IMR-90 (cell line): ENCODE measurements around the gene LSMEM2. TPM values are rescaled to one million over a fixed set of nuclear protein-coding genes. Genes with fewer than 3 reads are reported as not detected.
A peak's percentile ranks its signal among the peaks of the same experiment; 100 is the strongest.

ENCODE experiments used
- ATAC-seq: fragments of 200-7000 bp; cut with Tn5 transposase; 2 replicates; pipeline ENCODE4 v1.9.1; 2020; ENCODE audit warnings: low read depth, mild to moderate bottlenecking, moderate library complexity
- BruUV-seq: library from RNA; stranded (reverse); fragments of 400-500 nt; replicated peaks from 2 replicates; lab custom pipeline; 2021; lab: Mats Ljungman, UMichigan
- CTCF ChIA-PET: fragments of 300-600 bp; formaldehyde crosslinking; extraction: SDS; loops from one replicate; lab custom pipeline; 2021; ENCODE audit warnings: antibody characterized with exemption; lab: Yijun Ruan, JAX
- POLR2A ChIA-PET: fragments of 300-600 bp; sonication (Branson Sonifier 250); formaldehyde crosslinking; loops from one replicate; lab custom pipeline; 2022; ENCODE audit warnings: antibody characterized with exemption; ENCODE audit not compliant: unreplicated experiment; lab: Charles Lee
- DNase-seq: peaks from one replicate; pipeline ENCODE4 v3.0.0; 2013
- H2AFZ ChIP-seq: replicated peaks from 2 replicates; pipeline ENCODE3; 2013; ENCODE audit warnings: low read length, mild to moderate bottlenecking; ENCODE audit not compliant: poor library complexity
- H2AK5ac ChIP-seq: 2 replicates; pipeline ENCODE4 v1.6.1; 2013; ENCODE audit warnings: low read depth, low read length, inconsistent platforms
- H2AK9ac ChIP-seq: replicated peaks from 2 replicates; pipeline ENCODE3; 2013; ENCODE audit warnings: mild to moderate bottlenecking, low read depth, low read length, moderate library complexity; ENCODE audit not compliant: poor library complexity
- H2BK120ac ChIP-seq: 2 replicates; pipeline ENCODE4 v1.6.1; 2013; ENCODE audit warnings: low read depth, low read length, inconsistent platforms
- H2BK15ac ChIP-seq: 3 replicates; pipeline ENCODE4 v1.6.1; 2013; ENCODE audit warnings: low read depth, low read length, inconsistent platforms
- H2BK20ac ChIP-seq: 2 replicates; pipeline ENCODE4 v1.6.1; 2013; ENCODE audit warnings: low read depth, mild to moderate bottlenecking, inconsistent platforms, low read length, moderate library complexity
- H2BK5ac ChIP-seq: 2 replicates; pipeline ENCODE4 v1.6.1; 2013; ENCODE audit warnings: mild to moderate bottlenecking, low read depth, low read length, inconsistent platforms; ENCODE audit not compliant: poor library complexity, severe bottlenecking
- H3K14ac ChIP-seq: replicated peaks from 2 replicates; pipeline ENCODE4 v1.6.1; 2013; ENCODE audit warnings: low read depth, low read length, inconsistent platforms
- H3K18ac ChIP-seq: 2 replicates; pipeline ENCODE4 v1.6.1; 2013; ENCODE audit warnings: low read depth, low read length, control low read depth
- H3K23ac ChIP-seq: 2 replicates; pipeline ENCODE4 v1.6.1; 2013; ENCODE audit warnings: low read depth, low read length, inconsistent platforms
- H3K27ac ChIP-seq: 2 replicates; pipeline ENCODE4 v1.5.1; 2013; ENCODE audit warnings: mild to moderate bottlenecking, control low read depth, low read length; ENCODE audit not compliant: insufficient read depth
- H3K27me3 ChIP-seq: 2 replicates; pipeline ENCODE4 v1.6.1; 2013; ENCODE audit warnings: low read length; ENCODE audit not compliant: control insufficient read depth, insufficient read depth
- H3K36me3 ChIP-seq: 2 replicates; pipeline ENCODE4 v1.6.1; 2013; ENCODE audit warnings: low read length, mixed read lengths; ENCODE audit not compliant: control insufficient read depth, insufficient read depth
- H3K4ac ChIP-seq: 2 replicates; pipeline ENCODE4 v1.6.1; 2013; ENCODE audit warnings: low read depth, low read length, inconsistent platforms
- H3K4me1 ChIP-seq: 2 replicates; pipeline ENCODE4 v1.6.1; 2013; ENCODE audit warnings: low read length, mixed read lengths; ENCODE audit not compliant: control insufficient read depth, insufficient read depth
- H3K4me2 ChIP-seq: 2 replicates; pipeline ENCODE4 v1.6.1; 2013; ENCODE audit warnings: low read depth, mild to moderate bottlenecking, control low read depth, low read length, moderate library complexity
- H3K4me3 ChIP-seq: 2 replicates; pipeline ENCODE4 v1.5.1; 2013; ENCODE audit warnings: low read depth, mild to moderate bottlenecking, control low read depth, low read length, moderate library complexity; ENCODE audit not compliant: insufficient read depth
- H3K56ac ChIP-seq: 2 replicates; pipeline ENCODE4 v1.6.1; 2013; ENCODE audit warnings: low read length, inconsistent platforms; ENCODE audit not compliant: insufficient read depth; ENCODE audit errors: extremely low read depth
- H3K79me1 ChIP-seq, 2 experiments: 2 replicates each; pipeline ENCODE4 v1.6.1; 2013; ENCODE audit warnings: low read length in 2 of 2, inconsistent platforms in 1 of 2, low read depth in 1 of 2
- H3K9ac ChIP-seq: 2 replicates; pipeline ENCODE4 v1.6.1; 2013; ENCODE audit warnings: low read depth, low read length, control low read depth
- H3K9me1 ChIP-seq: 2 replicates; pipeline ENCODE4 v1.6.1; 2013; ENCODE audit warnings: low read length, inconsistent platforms; ENCODE audit not compliant: insufficient read depth
- H3K9me3 ChIP-seq: 2 replicates; pipeline ENCODE4 v1.6.1; 2013; ENCODE audit warnings: low read length; ENCODE audit not compliant: control insufficient read depth, insufficient read depth
- H4K20me1 ChIP-seq: 2 replicates; pipeline ENCODE4 v1.6.1; 2013; ENCODE audit warnings: low read length, inconsistent platforms; ENCODE audit not compliant: insufficient read depth
- H4K5ac ChIP-seq: 2 replicates; pipeline ENCODE4 v1.6.1; 2013; ENCODE audit warnings: mild to moderate bottlenecking, low read depth, low read length, control low read depth
- H4K8ac ChIP-seq, 2 experiments: 2 replicates each; pipeline ENCODE4 v1.6.1; 2013; ENCODE audit warnings: low read depth in 2 of 2, low read length in 2 of 2, control low read depth in 1 of 2, inconsistent platforms in 1 of 2
- H4K91ac ChIP-seq: 2 replicates; pipeline ENCODE4 v1.6.1; 2013; ENCODE audit warnings: low read depth, low read length, inconsistent platforms; ENCODE audit not compliant: insufficient read depth
- BHLHE40 ChIP-seq: fragments of 150-350 bp; IDR thresholded peaks from 2 replicates; pipeline ENCODE4 v1.6.1; 2016; ENCODE audit warnings: mild to moderate bottlenecking, low read depth, low read length
- CEBPB ChIP-seq: IDR thresholded peaks from 2 replicates; pipeline ENCODE4 v1.6.1; 2012; ENCODE audit warnings: low read depth, low read length, improper control_type of control experiment
- CHD1 ChIP-seq: IDR thresholded peaks from 2 replicates; pipeline ENCODE4 v1.6.1; 2012; ENCODE audit warnings: low read depth, low read length, improper control_type of control experiment
- MAFK ChIP-seq: IDR thresholded peaks from 2 replicates; pipeline ENCODE4 v1.6.1; 2012; ENCODE audit warnings: low read depth, low read length, improper control_type of control experiment
- MAZ ChIP-seq: IDR thresholded peaks from 2 replicates; pipeline ENCODE4 v1.6.1; 2012; ENCODE audit warnings: low read depth, mild to moderate bottlenecking, low read length, improper control_type of control experiment, moderate library complexity, borderline replicate concordance
- NFE2L2 ChIP-seq: fragments of 150-350 bp; IDR thresholded peaks from 2 replicates; pipeline ENCODE4 v1.6.1; 2016; ENCODE audit warnings: low read depth, mild to moderate bottlenecking, low read length
- POLR2A ChIP-seq: IDR thresholded peaks from 2 replicates; pipeline ENCODE4 v1.6.1; 2012; ENCODE audit warnings: mild to moderate bottlenecking, low read depth, low read length
- RAD21 ChIP-seq: IDR thresholded peaks from 2 replicates; pipeline ENCODE4 v1.6.1; 2012; ENCODE audit warnings: low read length, improper control_type of control experiment
- RFX5 ChIP-seq: IDR thresholded peaks from 2 replicates; pipeline ENCODE4 v1.8.0; 2012; ENCODE audit warnings: low read depth, mild to moderate bottlenecking, low read length, moderate library complexity
- SMC3 ChIP-seq: fragments of 150-350 bp; IDR thresholded peaks from 2 replicates; pipeline ENCODE4 v1.6.1; 2016; ENCODE audit warnings: low read depth, mild to moderate bottlenecking, antibody characterized with exemption, low read length, moderate library complexity
- WGBS, 2 experiments: methylation state at CpG; one replicate each; pipeline versions ENCODE4 v1.1.5 to v1.1.7; 2013; ENCODE audit warnings: missing lambda C conversion rate in 2 of 2; ENCODE audit not compliant: insufficient read length in 1 of 2; ENCODE audit errors: extremely low coverage in 2 of 2; 5-methylcytosine and 5-hydroxymethylcytosine counted together
- dilution Hi-C: fragments of 300-500 bp; cut with HindIII; formaldehyde crosslinking; loops from one replicate; pipeline ENCODE4 v1.14.3; 2018; ENCODE audit warnings: low sequenced_read_pairs; ENCODE audit not compliant: unreplicated experiment
- in situ Hi-C: fragments of 300-500 bp; cut with MboI; formaldehyde crosslinking; loops from 3 replicates; pipeline ENCODE4 v1.14.3; 2019; ENCODE audit warnings: low sequenced_read_pairs, inconsistent platforms, mixed read lengths
- intact Hi-C: fragments of 100-400 bp; cut with micrococcal nuclease; formaldehyde crosslinking; loops from 2 replicates; pipeline ENCODE4 v1.10.0; 2022
- polyA plus RNA-seq, 3 experiments: library from polyadenylated mRNA; depleted of rRNA; stranded (reverse); fragments of >200 nt; gene quantifications; 2 replicates each; pipeline ENCODE4 v1.2.3, GENCODE V29; 2012; ENCODE audit warnings: low replicate concordance in 1 of 3
- total RNA-seq: library from RNA; depleted of rRNA; stranded (reverse); fragments of >200 nt; gene quantifications from 2 replicates; pipeline ENCODE4 v1.2.3, GENCODE V29; 2012
- TF ChIP-seq, protein P1 (sequence below): fragments of 150-350 bp; IDR thresholded peaks from 2 replicates; pipeline ENCODE4 v1.6.1; 2017; ENCODE audit warnings: mild to moderate bottlenecking, antibody characterized with exemption, low read length, low read depth
- TF ChIP-seq, protein P2 (sequence below): conservative IDR thresholded peaks from 2 replicates; pipeline ENCODE4 v1.5.1; 2012; ENCODE audit warnings: mild to moderate bottlenecking, low read depth, low read length, improper control_type of control experiment
- TF ChIP-seq, protein P3 (sequence below): fragments of 150-350 bp; IDR thresholded peaks from 2 replicates; pipeline ENCODE4 v1.6.1; 2016; ENCODE audit warnings: low read depth, mild to moderate bottlenecking, low read length, moderate library complexity, borderline replicate concordance

LSMEM2 gene
- total and polyA plus RNA-seq, 2 of the 4 experiments (the other 2 are of a cell fraction): under 0.01 TPM; not detected in 1

DNA sequence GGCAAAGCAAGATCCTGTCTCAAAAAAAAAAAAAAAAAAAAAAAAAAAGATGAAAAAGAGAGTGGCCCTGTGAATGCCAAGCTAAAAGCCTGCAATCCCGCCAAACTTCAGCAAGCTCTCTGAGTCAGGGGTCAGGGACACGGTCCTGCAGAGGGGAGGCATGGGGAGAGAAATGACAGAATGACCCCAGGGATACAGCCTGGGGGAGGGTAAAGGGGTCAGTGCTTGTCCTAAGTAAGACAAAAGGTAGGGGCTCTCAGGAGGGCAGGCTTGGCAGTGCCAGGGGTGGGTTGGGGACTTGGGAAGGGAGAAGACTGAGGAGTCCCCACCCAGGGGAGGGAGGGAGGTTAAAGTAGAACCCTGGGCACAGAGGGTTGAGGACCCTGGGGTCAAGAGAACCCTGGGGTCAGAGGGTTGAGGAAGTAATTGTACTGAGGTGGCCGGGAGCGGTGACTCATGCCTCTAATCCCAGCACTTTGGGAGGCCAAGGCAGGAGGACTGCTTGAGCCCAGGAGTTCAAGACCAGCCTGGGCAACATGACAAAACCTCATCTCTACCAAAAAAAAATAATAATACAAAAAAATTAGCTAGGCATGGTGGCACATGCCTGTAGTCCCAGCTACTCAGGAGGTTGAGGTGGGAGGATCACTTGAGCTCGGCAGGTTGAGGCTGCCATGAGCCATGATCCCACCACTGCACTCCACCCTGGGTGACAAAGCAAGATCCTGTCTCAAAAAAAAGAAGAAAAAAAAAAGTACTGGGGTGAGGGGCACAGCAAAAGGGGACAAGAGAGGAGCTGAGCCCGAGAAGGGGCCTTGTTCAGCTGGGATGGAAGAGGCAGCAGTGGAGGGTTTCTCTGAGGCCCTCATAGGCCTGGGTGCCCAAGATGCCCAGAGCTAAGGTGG lies 15.2 kb upstream of the LSMEM2 start:
- in situ Hi-C loops: no loop called here
- POLR2A ChIA-PET: interaction anchor here (0.6 to 0.7 kb wide), 2 partner anchors 28 to 1993 kb away, joined by 3 to 4 read pairs; no protein-coding TSS in a partner anchor
- CTCF ChIA-PET: interaction anchor here (1.0 to 1.7 kb wide), 2 partner anchors 17 to 38 kb away, joined by 5 to 7 read pairs; no protein-coding TSS in a partner anchor
- peak overlapping the region; percentile 88 for H3K4ac ChIP-seq
- H3K27me3 ChIP-seq: no peaks in the 10 kb centered on the region
- peak overlapping the region; percentile 80 for H2BK120ac ChIP-seq
- peaks cover 6 to 58% of the 10 kb centered on the region in 2 experiments; a peak in 3 of 4 replicates for H3K79me1 ChIP-seq
- ATAC-seq (no peak), DNase-seq (no peak)
- BruUV-seq: no TSS peak
- no peaks in the 10 kb centered on the region; the same call in 1 of the 2 replicates for H3K36me3 ChIP-seq
- peaks cover 35% of the 10 kb centered on the region for H3K9me1 ChIP-seq
- peak overlapping the region; percentile 78 for H4K5ac ChIP-seq
- H4K8ac ChIP-seq: peak overlapping the region; percentile 48 to 89; a peak in 3 of 4 replicates
- H3K4me3 ChIP-seq: no peak overlapping the region
- peaks cover 58% of the 10 kb centered on the region for H3K4me1 ChIP-seq
- peak overlapping the region; percentile 45 for H3K4me2 ChIP-seq
- H2AK9ac ChIP-seq: peak overlapping the region; percentile 86
- H3K56ac ChIP-seq: peak overlapping the region; percentile 58
- H2BK15ac ChIP-seq: peak overlapping the region; percentile 67; the same call in 1 of the 3 replicates
- H3K27ac ChIP-seq: peak overlapping the region; percentile 90
- H3K23ac ChIP-seq: peak overlapping the region; percentile 61
- H4K91ac ChIP-seq: peak overlapping the region; percentile 83
- no peaks in the 10 kb centered on the region for H3K9me3 ChIP-seq
- H4K20me1 ChIP-seq: no peaks in the 10 kb centered on the region
- peak overlapping the region; percentile 63 for H2AFZ ChIP-seq
- peak overlapping the region; percentile 73 for H2BK20ac ChIP-seq
- peak overlapping the region; percentile 79 for H3K14ac ChIP-seq
- dilution Hi-C loops: no loop called here
- 57% methylated on average over 1 of the region's 6 CpGs; no CpG with 5 or more reads in 1 of the 2 experiments for WGBS, 2 experiments
- peak overlapping the region; percentile 80 for H2BK5ac ChIP-seq
- H3K18ac ChIP-seq: peak overlapping the region; percentile 83
- H2AK5ac ChIP-seq: peak overlapping the region; percentile 82
- H3K9ac ChIP-seq: peak overlapping the region; percentile 44
- intact Hi-C loops: loop anchor here (5.0 kb wide), 1 partner anchor 59 kb away; the partner anchor contains the start of gene HYAL2
- TF ChIP-seq POLR2A (no peak), CEBPB (no peak), NFE2L2 (no peak), CHD1 (no peak), MAFK (no peak), SMC3 (no peak), BHLHE40 (no peak), RFX5 (no peak), MAZ (no peak), RAD21 (no peak)
- TF ChIP-seq, protein P1, sequence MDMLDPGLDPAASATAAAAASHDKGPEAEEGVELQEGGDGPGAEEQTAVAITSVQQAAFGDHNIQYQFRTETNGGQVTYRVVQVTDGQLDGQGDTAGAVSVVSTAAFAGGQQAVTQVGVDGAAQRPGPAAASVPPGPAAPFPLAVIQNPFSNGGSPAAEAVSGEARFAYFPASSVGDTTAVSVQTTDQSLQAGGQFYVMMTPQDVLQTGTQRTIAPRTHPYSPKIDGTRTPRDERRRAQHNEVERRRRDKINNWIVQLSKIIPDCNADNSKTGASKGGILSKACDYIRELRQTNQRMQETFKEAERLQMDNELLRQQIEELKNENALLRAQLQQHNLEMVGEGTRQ: no peak
- TF ChIP-seq, protein P2, sequence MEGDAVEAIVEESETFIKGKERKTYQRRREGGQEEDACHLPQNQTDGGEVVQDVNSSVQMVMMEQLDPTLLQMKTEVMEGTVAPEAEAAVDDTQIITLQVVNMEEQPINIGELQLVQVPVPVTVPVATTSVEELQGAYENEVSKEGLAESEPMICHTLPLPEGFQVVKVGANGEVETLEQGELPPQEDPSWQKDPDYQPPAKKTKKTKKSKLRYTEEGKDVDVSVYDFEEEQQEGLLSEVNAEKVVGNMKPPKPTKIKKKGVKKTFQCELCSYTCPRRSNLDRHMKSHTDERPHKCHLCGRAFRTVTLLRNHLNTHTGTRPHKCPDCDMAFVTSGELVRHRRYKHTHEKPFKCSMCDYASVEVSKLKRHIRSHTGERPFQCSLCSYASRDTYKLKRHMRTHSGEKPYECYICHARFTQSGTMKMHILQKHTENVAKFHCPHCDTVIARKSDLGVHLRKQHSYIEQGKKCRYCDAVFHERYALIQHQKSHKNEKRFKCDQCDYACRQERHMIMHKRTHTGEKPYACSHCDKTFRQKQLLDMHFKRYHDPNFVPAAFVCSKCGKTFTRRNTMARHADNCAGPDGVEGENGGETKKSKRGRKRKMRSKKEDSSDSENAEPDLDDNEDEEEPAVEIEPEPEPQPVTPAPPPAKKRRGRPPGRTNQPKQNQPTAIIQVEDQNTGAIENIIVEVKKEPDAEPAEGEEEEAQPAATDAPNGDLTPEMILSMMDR: no peak
- TF ChIP-seq, protein P3, sequence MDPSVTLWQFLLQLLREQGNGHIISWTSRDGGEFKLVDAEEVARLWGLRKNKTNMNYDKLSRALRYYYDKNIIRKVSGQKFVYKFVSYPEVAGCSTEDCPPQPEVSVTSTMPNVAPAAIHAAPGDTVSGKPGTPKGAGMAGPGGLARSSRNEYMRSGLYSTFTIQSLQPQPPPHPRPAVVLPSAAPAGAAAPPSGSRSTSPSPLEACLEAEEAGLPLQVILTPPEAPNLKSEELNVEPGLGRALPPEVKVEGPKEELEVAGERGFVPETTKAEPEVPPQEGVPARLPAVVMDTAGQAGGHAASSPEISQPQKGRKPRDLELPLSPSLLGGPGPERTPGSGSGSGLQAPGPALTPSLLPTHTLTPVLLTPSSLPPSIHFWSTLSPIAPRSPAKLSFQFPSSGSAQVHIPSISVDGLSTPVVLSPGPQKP: no peak
